ENCODE measurements around the gene GPR146.

The GPR146 gene

GRCh38 chr7:1080921-1081255 is 36.5 kb downstream of the GPR146 start:
- no peak for DNase-seq

GRCh38 chr7:1081336-1081735 is 37.0 kb downstream of the GPR146 start:
- DNase-seq = no peak

GRCh38 chr7:1081931-1082401 is 37.6 kb downstream of the GPR146 start:
- no peak for DNase-seq

GRCh38 chr7:1083729-1084657 is 39.6 kb downstream of the GPR146 start:
- DNase-seq = no peak

- DNase-seq = no peak
These were observed 40.9 kb downstream of the GPR146 start for GRCh38 chr7:1085266-1085665.

- no peak for DNase-seq
These were observed 41.6 kb downstream of the GPR146 start for GRCh38 chr7:1085910-1086421.

- DNase-seq = peak; percentile 70
These were observed 42.5 kb downstream of the GPR146 start for GRCh38 chr7:1086588-1087464.

GRCh38 chr7:1087465-1087814 is 43.1 kb downstream of the GPR146 start:
- no peak for DNase-seq

- DNase-seq = no peak
These were observed 43.9 kb downstream of the GPR146 start, which contains the start of gene GPER1 for GRCh38 chr7:1087952-1088920. TSS of gene GPER1 (plus strand) at chr7:1088113. CDS start at chr7:1091729, 3,616 bp downstream.

GRCh38 chr7:1090236-1090635 is 45.9 kb downstream of the GPR146 start:
- DNase-seq = no peak

- DNase-seq = no peak
These were observed 46.6 kb downstream of the GPR146 start for GRCh38 chr7:1090686-1091643.

GRCh38 chr7:1091644-1092027 is 47.3 kb downstream of the GPR146 start:
- DNase-seq = no peak

- DNase-seq = no peak
These were observed 47.9 kb downstream of the GPR146 start for GRCh38 chr7:1092161-1092632.

- DNase-seq = no peak
These were observed 48.6 kb downstream of the GPR146 start for GRCh38 chr7:1092806-1093501.

GRCh38 chr7:1093502-1093843 is 49.1 kb downstream of the GPR146 start:
- no peak for DNase-seq

- DNase-seq = no peak
These were observed 49.7 kb downstream of the GPR146 start for GRCh38 chr7:1093916-1094508.

- DNase-seq = no peak
These were observed 50.5 kb downstream of the GPR146 start for GRCh38 chr7:1094870-1095269.

GRCh38 chr7:1095621-1096155 is 51.3 kb downstream of the GPR146 start:
- no peak for DNase-seq

All from CD4-positive, alpha-beta T cell treated with Interleukin-10 for 1 hour (primary cell).